Measurements from ENCODE around the gene HCN1. TPM values are rescaled to one million over a fixed set of nuclear protein-coding genes. Genes with fewer than 3 reads are reported as not detected.
A peak's percentile ranks its signal among the peaks of the same experiment; 100 is the strongest.
"Not testable (repeated sequence)": the region's sequence is repeated elsewhere in the genome, so short reads cannot be mapped to it uniquely, and the experiment has no call there.

The HCN1 gene
- total RNA-seq, 1 donor from 2014 or later = 0.59 TPM

DNA sequence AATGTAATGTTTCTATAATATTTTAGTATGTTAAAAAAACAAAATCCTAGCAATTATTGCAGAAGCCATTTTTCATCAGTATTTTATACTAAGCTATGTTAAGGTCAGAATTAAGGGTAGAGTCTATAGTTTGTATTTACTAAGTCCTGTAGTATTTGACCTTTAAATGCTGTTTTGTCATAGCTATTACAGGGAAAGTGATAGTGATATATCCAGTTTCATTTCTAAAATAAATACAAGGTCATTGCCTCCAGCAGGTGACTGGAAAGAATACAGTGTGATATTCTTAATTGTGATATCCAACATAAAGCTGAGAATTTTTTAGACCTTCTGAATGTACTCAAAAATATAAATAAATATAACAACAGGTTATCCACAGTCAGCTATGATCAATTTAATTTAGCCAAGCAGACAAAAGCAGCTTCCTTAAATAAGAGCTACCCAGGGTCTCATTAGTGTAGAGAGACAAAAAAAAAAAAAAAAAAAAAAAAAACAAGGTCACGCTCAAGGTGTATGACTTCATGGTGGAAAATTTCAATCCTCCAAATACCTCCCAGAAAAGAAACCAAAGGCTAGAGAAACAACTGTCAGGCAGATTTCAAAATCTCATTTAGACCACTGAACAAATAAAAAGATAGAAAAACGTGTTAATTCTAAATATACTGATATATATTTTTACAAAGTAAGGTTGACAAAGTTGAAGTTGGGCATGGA, 278.7 kb downstream of the HCN1 start:
- no peak for DNase-seq

- no peak for DNase-seq
Measured at GRCh38 chr5:45414620-45415573, 281.3 kb downstream of the HCN1 start.

GRCh38 chr5:45411971-45412612, 284.1 kb downstream of the HCN1 start:
- DNase-seq = no peak

- DNase-seq = no peak
Measured at GRCh38 chr5:45410304-45410995, 285.7 kb downstream of the HCN1 start.

DNA sequence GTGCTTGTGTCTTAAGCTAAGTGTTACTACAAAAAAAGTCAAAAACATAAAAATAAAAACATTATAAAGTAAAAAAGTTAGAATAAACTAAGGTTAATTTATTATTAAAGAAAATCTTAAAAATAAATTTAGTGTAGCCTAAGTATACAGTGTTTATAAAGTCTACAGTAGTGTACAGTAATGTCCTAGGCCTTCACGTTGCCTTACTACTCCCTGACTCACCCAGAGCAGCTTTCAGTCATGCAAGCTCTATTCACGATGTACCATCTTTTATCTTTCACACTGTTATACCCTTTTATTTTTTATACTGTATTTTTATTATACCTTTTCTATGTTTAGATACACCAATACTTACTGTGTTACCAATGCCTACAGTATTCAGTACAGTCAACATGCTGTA, 288.1 kb downstream of the HCN1 start:
- DNase-seq = no peak

DNA sequence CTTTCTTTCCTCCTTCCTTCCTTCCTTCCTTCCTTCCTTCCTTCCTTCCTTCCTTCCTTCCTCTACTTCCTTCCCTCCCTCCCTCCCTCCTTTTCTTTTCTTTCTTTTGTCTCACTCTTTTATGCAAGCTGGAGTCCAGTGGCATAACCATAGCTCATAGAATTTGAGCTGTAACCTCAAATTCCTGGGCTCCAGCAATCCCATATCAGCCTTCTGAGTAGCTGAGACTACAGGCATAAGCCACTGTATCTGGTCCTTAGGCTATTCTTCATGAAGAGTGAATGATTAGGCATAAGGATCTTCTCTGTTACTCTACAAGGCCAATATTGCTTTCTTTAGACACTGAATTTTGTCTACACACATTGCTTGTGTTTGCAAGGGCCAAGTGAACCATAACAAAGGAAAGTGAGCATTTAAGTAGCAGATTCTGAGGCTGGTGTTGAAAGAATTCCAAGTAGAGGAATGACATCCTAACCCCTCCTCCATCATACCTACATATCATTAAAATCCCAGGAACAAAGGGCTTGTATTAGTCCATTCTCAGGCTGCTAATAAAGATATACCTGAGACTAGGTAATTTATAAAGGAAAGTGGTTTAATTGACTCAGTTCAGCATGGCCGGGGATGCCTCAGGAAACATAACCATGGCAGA, 293.2 kb downstream of the HCN1 start:
- no peak for DNase-seq

GRCh38 chr5:45399041-45399440, 297.1 kb downstream of the HCN1 start:
- DNase-seq = no peak

DNA sequence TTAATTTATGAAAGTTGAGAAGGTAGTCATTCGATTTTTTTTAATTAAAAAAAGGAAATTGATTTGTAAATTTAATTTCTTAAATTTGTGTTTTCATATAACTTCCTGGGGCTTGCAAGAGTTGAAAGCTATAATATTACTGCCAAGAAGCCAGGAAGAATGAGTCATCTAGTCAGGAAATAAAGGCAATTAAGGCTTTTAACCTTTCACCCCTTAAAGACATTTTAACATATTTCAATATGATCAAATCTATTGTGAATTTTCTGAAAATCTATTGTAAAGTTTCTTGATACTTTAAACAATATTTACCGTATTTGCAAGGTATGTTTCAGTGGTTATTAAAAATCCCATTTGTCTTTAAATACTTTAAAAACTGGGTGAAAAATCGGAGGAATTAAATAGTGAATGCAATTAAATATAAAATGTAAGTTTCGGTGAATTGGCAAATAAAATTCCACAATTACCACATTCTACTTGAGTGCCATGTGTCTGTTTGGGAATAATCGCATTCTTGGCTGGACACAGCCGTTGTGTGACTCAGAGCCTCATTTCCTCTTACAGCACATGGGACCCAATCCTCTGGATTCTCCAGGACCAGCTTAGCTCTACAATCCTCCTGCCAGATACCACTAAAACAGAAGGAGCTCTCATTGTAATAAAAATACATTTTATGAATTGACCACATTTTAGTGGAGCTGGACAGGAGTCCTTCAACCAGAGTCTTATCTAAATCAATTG, 310.7 kb downstream of the HCN1 start:
- peak; percentile 8 for DNase-seq

GRCh38 chr5:45383985-45384384, 312.2 kb downstream of the HCN1 start:
- no peak for DNase-seq

DNA sequence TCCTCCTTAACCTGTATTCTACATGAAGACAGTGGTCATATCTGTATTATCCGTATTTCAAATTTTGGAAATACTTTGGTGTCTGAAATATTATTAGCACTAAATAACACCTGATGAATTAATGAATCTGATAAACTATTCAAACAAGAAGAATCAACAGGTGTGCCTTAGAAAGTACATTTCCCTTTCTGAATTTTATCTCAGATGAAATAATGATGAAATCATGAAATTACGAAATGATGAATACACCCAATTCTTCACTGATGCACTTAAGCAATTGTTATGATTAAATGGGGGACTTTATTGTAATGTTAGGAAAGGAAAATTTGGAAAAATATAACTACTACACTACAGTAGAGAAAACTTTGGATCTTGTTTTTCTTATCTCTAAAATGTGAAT, 313.6 kb downstream of the HCN1 start:
- no peak for DNase-seq

- no peak for DNase-seq
Measured at GRCh38 chr5:45376417-45376816, 319.8 kb downstream of the HCN1 start.

DNA sequence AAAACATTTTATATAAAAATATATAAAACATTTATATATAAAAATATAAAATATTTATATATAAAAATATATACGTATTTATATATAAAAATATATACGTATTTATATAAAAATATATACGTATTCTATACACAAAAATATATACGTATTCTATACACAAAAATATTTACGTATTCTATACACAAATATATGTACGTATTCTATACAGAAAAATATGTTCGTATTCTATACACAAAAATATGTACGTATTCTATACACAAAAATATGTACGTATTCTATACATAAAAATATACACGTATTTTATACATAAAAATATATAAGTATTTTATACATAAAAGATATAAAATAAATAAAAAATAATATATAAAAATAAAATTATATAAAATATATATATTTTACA, 323.6 kb downstream of the HCN1 start:
- DNase-seq = no peak

- not testable (repeated sequence) for DNase-seq
Measured at GRCh38 chr5:45371423-45371822, 324.8 kb downstream of the HCN1 start.

DNA sequence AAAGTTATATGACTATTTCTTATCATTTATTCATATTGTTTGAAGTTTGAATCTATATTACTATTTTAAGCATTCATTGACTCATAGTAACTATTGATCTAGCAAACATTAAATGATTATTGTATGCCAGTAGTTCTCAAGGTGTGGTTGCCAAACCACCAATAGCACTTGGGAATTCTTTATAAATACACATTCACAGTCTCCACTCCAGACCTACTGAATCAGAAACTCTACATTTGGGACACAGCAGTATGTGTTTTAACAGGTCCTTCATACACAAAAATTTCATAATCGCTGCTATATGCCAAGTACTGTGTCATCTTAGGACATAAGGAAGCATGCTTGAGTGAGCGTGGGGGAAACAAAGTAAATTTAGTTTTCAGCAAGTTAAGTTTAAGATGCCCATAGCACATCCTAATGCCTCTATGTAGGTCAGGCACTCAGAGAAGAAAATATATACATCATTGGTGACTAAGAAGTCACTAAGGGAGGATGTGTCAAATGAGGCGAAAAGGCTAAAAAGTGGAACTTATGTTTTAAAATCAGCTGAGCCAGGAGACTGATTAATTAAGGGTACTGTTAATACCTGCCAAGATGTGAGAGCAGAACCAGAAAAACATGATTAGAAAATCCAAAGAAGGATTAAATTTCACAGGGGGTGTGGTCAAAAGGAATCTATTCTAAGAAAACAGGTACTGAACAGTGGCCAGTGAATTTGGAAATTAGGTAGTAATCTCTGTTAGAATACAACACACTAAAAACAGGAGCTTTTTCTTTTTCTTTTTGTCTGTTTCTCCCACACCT, 340.8 kb downstream of the HCN1 start:
- DNase-seq = no peak

GRCh38 chr5:45336464-45336863, 359.7 kb downstream of the HCN1 start:
- no peak for DNase-seq

GRCh38 chr5:45335978-45336377, 360.2 kb downstream of the HCN1 start:
- DNase-seq = no peak

DNA sequence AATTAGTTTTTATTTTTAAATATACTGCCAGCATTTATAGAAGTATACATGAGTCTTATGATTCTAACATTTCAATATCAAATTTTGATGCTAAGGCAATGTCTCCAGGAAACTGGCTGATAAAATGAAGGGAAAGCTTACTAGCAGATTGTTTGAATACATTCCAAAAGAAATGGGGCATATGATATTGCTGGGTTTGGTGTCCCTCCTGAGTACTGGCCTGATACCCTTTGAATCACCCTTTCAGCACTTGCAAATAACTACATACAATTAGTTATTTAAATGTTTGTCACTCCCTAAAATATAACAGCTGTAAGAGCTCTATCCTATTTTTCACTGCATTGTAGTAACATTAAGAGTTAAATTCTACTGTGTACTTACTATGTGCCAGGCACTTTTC, 360.8 kb downstream of the HCN1 start:
- DNase-seq = no peak

DNA sequence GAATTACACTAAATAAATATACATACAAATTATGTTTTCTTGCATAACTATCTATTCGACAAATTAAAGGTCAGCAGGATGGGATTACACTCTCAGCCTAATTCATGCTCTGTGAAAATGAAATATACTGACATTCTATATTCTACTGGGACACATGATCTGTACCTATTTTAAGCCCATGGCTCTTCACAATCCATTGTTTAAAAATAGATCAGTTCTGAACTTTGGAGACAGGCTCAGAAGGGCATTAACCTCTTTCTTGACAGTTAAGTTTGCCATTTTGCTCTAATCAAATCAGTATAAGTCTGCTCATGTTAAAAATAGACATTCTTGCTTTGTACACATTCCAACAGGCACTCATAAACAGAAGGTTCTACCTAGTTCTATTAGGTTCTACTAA, 361.2 kb downstream of the HCN1 start:
- DNase-seq = no peak

GRCh38 chr5:45312627-45313026, 383.6 kb downstream of the HCN1 start:
- DNase-seq = not testable (repeated sequence)

DNA sequence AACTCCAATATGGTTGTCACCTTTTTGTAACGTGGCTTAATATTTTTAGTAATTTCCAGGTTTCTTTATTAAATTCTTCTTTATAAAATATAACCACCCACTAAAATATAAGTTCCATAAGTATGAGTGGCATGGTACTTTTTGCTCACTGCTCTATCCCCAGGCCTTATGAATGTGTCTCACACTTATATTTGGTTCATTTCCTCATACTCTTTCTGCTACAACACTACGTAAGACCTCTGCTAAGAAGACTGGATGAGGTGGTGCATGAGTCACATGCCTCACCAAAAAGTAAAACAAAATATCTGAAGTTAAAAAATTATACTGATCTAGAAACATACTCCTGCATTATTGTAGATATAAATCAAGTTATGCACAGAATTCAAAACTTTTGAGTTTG, 400.9 kb downstream of the HCN1 start:
- no peak for DNase-seq
